ENCODE results near the gene ORAI2.
"Not testable (repeated sequence)": the region's sequence is repeated elsewhere in the genome, so short reads cannot be mapped to it uniquely, and the experiment has no call there.

ORAI2 gene

DNA sequence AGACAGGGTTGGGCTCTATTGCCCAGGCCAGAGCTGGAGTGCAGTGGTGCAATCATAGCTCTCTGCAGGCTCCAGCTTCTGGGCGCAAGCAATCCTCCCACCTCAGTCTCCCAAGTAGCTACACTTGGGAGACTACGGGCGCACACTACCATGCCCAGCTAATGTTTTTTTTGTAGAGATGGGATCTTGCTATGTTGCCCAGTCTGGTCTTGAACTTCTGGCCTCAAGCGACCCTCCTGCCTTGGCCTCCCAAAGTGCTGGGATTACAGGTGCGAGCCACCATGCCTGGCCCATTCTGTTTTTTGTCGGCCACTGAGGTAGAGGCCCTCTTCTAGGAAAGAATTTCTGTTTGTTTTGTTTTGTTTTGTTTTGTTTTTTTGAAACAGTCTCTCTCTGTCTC, 19.1 kb downstream of the ORAI2 start:
- Histone ChIP-seq H3K27ac (no peak overlapping the region), H3K4me3 (no peak overlapping the region), H3K9ac (no peak overlapping the region), H3K9me3 (no peaks in the 10 kb centered on the region), H3K27me3 (no peaks in the 10 kb centered on the region), H4K20me1 (peaks cover 41% of the 10 kb centered on the region), H3K4me1 (peaks cover 77% of the 10 kb centered on the region), H3K36me3 (peaks cover 58% of the 10 kb centered on the region), H3K4me2 (0 out of 2 replicates have a peak overlapping the region, but pooled peaks have one; percentile 60)
- TF ChIP-seq Cebpa-rat (IDR thresholded peaks at IDR 0.05): no peak

DNA sequence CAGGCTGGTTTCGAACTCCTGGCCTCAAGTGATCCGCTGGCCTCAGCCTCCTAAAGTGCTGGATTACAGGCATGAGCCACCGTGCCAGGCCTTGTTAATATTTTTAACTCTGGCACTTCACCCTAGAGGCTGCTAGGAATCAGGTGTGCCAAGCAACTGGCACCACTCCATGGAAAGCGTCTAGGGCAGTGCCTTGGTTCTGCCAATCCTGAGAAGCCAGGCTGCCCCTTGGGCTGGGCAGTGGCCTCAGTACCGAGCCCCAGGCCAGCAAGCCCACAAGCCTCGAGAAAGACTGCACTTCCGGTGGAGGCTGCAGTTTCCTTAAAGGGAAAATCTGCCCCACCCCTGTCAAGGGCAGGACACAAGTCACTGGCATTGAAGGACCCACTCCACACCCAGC, 19.9 kb downstream of the ORAI2 start:
- no peak overlapping the region for H3K9ac ChIP-seq
- H3K4me2 ChIP-seq: peak overlapping the region; percentile 2; the same call in 1 of the 2 replicates
- peaks cover 69% of the 10 kb centered on the region for H3K4me1 ChIP-seq
- H3K9me3 ChIP-seq: no peaks in the 10 kb centered on the region
- no peaks in the 10 kb centered on the region for H3K27me3 ChIP-seq
- peaks cover 58% of the 10 kb centered on the region for H3K36me3 ChIP-seq
- peaks cover 41% of the 10 kb centered on the region for H4K20me1 ChIP-seq
- no peak for TF ChIP-seq Cebpa-rat (IDR thresholded peaks at IDR 0.05)
- no peak overlapping the region for H3K4me3 ChIP-seq
- peak overlapping the region; percentile 78; the same call in 1 of the 2 replicates for H3K27ac ChIP-seq

DNA sequence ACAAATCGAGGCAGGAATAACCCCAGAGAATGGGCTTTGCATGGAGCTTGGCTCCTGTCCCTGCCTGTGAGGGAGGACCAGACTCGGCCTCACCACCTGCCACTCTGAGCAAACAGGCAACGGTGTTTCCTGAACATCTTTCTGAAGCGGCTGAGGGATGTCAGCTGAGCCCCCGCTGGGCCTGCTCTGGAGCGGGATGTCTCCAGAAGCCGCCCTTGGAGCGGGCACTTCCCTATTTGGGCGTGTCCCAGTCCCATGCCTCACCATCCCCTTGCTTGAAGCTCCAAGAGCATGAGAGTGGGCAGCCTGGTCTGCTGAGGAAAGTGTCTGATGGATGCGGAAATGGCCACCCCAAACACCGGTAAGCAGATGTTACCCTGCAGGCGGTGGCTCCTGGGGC, 21.1 kb downstream of the ORAI2 start:
- Histone ChIP-seq H3K9me3 (no peaks in the 10 kb centered on the region), H3K4me1 (peaks cover 68% of the 10 kb centered on the region), H3K9ac (peak overlapping the region; percentile 36; the same call in 1 of the 2 replicates), H3K4me3 (no peak overlapping the region; the same call in 1 of the 2 replicates), H3K27me3 (no peaks in the 10 kb centered on the region), H4K20me1 (peaks cover 41% of the 10 kb centered on the region), H3K36me3 (peaks cover 58% of the 10 kb centered on the region), H3K27ac (peak overlapping the region; percentile 78), H3K4me2 (peak overlapping the region; percentile 64)
- TF ChIP-seq Cebpa-rat (IDR thresholded peaks at IDR 0.05): no peak

DNA sequence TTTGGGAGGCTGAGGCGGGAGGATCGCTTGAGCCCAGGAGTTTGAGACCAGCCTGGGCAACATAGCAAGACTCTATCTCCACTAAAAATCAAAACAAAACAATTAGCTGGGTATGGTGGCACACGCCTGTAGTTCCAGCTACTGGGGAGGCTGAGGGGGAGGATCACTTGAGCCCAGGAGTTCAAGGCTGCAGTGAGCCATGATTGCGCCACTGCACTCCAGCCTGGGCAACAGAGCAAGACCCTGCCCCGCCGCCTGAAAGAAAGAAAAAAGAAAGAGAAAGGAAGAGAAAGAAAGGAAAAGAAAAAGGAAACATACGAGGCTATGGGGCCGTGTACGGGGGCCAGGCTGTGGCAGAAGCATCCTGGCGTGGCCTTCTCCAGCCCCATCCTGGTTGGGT, 21.6 kb downstream of the ORAI2 start:
- not testable (repeated sequence) for H3K27me3 ChIP-seq, H3K9me3 ChIP-seq
- Histone ChIP-seq H3K4me2 (peak overlapping the region; percentile 64), H3K4me1 (peaks cover 64% of the 10 kb centered on the region), H4K20me1 (peaks cover 40% of the 10 kb centered on the region), H3K36me3 (peaks cover 58% of the 10 kb centered on the region), H3K27ac (peak overlapping the region; percentile 78), H3K4me3 (peak overlapping the region; percentile 2; the same call in 1 of the 2 replicates), H3K9ac (peak overlapping the region; percentile 36; the same call in 1 of the 2 replicates)

DNA sequence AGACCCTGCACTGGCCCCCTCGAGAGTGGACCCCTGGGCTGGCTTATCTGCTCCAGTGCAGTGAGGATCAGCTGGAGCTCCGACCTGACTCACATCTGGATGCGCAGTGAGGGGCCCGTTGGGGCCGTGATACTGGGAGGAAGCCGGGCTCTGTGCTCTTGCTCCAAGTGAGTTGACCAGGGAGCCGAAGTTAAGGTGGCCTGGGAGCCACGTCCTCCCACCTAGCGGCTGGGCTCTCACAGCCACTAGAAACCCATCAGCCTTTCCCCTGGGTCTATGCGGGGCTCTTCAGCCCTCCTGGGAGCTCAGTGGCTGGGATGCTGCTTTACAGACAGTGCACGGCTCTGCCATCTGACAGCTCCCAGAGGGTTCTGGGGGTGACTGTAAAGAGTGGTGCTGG, 22.2 kb downstream of the ORAI2 start:
- peaks cover 59% of the 10 kb centered on the region for H3K36me3 ChIP-seq
- H3K4me2 ChIP-seq: peak overlapping the region; percentile 64
- no peaks in the 10 kb centered on the region for H3K27me3 ChIP-seq
- H3K4me1 ChIP-seq: peaks cover 61% of the 10 kb centered on the region
- no peak for TF ChIP-seq Cebpa-rat (IDR thresholded peaks at IDR 0.05)
- peak overlapping the region; percentile 2; the same call in 1 of the 2 replicates for H3K4me3 ChIP-seq
- peak overlapping the region; percentile 78 for H3K27ac ChIP-seq
- H3K9me3 ChIP-seq: no peaks in the 10 kb centered on the region
- peak overlapping the region; percentile 36; the same call in 1 of the 2 replicates for H3K9ac ChIP-seq
- H4K20me1 ChIP-seq: peaks cover 33% of the 10 kb centered on the region

DNA sequence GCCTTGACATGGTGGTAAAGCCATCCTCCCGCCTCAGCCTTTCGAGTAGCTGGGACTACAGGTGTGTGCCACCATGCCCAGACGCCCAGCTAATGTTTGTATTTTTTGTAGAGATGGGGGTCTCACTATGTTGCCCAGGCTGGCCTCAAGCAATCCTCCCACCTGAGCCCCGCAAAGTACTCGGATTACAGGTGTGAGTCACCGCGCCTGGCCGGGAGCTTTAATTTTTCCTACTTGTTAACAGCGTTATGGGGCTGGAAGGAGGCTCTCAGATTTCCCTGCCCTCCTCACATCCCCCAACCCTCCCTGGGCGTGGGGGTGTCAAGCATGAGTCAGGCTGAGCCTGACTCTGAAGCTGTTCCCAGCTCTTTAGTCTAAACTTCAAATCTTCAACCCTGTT, 23.0 kb downstream of the ORAI2 start:
- Histone ChIP-seq H3K36me3 (peaks cover 61% of the 10 kb centered on the region), H4K20me1 (peaks cover 29% of the 10 kb centered on the region), H3K4me1 (peaks cover 55% of the 10 kb centered on the region), H3K9ac (peak overlapping the region; percentile 36; the same call in 1 of the 2 replicates), H3K4me2 (peak overlapping the region; percentile 64), H3K4me3 (0 out of 2 replicates have a peak overlapping the region, but pooled peaks have one; percentile 2), H3K27me3 (no peaks in the 10 kb centered on the region), H3K9me3 (no peaks in the 10 kb centered on the region), H3K27ac (0 out of 2 replicates have a peak overlapping the region, but pooled peaks have one; percentile 78)
- TF ChIP-seq Cebpa-rat (IDR thresholded peaks at IDR 0.05): no peak

DNA sequence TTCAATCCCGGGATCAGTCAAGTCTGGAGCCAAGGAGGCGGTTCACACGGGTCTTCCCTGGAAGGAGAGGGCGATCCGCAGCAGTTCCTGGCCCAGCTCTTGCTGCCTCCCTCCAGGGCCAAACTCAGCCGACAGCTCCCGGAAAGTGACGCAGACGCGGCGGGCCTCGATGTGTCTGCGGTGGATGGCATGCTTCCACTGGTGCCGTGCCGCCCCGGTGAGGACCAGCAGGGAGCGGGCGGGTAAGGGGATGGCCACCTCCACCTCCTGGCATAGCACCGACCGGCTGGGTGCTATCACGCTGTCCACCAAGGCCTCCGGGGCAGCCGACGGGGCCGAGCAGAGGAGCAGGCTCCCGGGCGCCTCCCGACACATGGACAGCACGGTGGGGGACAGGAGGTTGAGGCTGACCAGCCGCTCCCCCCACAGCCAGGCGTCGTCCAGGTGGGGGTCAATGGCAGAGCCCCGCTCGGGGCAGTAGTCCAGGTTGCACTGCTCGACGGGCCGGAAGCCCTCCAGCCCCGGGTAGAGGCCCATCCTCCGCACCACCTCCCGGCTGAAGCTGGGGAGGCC, 24.1 kb downstream of the ORAI2 start:
- Histone ChIP-seq H3K9ac (no peak overlapping the region), H3K9me3 (no peaks in the 10 kb centered on the region), H3K4me2 (no peak overlapping the region), H3K4me1 (peaks cover 52% of the 10 kb centered on the region), H3K4me3 (no peak overlapping the region), H3K27me3 (no peaks in the 10 kb centered on the region), H3K27ac (no peak overlapping the region), H4K20me1 (peaks cover 22% of the 10 kb centered on the region), H3K36me3 (peaks cover 60% of the 10 kb centered on the region)
- TF ChIP-seq Cebpa-rat (IDR thresholded peaks at IDR 0.05): no peak

DNA sequence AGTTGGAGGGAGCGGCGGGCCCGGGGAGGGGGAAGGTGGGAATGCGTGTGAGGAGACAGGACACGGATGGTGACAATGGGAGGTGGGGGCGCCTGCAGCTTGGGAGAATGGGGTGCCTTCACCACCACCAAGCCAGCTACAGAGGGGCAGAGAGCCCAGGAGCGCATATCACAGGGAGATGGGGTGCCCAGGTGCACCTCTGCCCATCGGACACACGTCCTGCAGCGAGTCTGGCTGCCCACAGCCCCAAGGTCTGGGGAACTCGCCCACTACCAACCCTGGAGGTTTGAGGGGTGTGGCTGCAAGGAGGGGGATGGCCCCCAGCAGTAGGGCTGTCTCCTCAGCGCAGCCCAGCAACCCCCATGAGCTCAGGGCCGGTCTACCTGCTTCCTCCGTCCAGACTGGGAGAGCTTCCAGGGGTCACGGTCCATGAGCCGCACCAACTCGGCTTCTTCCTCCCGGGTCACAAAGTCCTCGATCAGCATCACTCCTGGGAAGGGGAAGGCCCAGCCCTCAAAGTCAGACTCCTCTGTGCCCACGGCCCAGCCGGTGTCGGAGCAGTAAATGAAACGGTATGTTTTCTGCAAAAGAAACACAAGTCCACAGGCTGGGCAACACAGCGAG, 26.0 kb downstream of the ORAI2 start:
- no peak overlapping the region for H3K9ac ChIP-seq
- H4K20me1 ChIP-seq: peaks cover 22% of the 10 kb centered on the region
- TF ChIP-seq Cebpa-rat (IDR thresholded peaks at IDR 0.05): no peak
- H3K27me3 ChIP-seq: no peaks in the 10 kb centered on the region
- peaks cover 54% of the 10 kb centered on the region for H3K4me1 ChIP-seq
- H3K27ac ChIP-seq: no peak overlapping the region
- H3K4me3 ChIP-seq: no peak overlapping the region
- no peak overlapping the region for H3K4me2 ChIP-seq
- peaks cover 55% of the 10 kb centered on the region for H3K36me3 ChIP-seq
- H3K9me3 ChIP-seq: no peaks in the 10 kb centered on the region

DNA sequence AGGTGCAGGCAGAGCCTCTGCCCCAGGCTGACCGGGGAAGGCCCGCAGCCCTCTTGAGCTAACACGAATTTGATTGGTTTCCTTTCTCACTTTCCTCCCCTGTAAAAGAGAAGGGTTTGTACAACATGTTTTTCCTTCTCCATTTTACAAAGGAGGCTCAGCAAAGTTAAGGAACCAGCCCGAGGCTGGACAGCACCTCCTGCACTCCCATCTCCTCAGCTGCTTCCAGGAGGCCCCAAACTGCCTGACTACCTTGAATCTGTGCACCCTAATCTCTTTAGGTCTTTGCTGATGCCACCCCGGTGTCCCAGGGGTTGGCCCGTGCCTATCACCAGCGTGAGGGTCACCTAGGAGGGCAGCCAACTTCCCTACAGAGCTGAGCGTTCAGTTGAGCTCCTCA, 27.1 kb downstream of the ORAI2 start:
- Histone ChIP-seq H3K27me3 (no peaks in the 10 kb centered on the region), H3K9me3 (no peaks in the 10 kb centered on the region), H4K20me1 (peaks cover 12% of the 10 kb centered on the region), H3K4me1 (peaks cover 46% of the 10 kb centered on the region), H3K36me3 (peaks cover 55% of the 10 kb centered on the region), H3K9ac (no peak overlapping the region), H3K27ac (0 out of 2 replicates have a peak overlapping the region, but pooled peaks have one; percentile 19), H3K4me2 (no peak overlapping the region), H3K4me3 (no peak overlapping the region)
- TF ChIP-seq Cebpa-rat (IDR thresholded peaks at IDR 0.05): no peak
